MM.1S (cell line): ENCODE data around the gene GATAD2B.

Source experiments
- DNase-seq: peaks from one replicate; pipeline ENCODE4 v3.0.0-alpha.2; 2015
- H2AFZ ChIP-seq: fragments of 300-600 bp; sonication (generic); 2 replicates; pipeline ENCODE4 v1.6.0; 2016; ENCODE audit warnings: antibody characterized with exemption, low read length
- H3F3A ChIP-seq: fragments of 300-600 bp; sonication (generic); 2 replicates; pipeline ENCODE4 v1.6.1; 2016; ENCODE audit warnings: mild to moderate bottlenecking, antibody characterized with exemption, low read length, moderate library complexity, mixed read lengths; ENCODE audit not compliant: insufficient read depth
- H3K27ac ChIP-seq: fragments of 300-600 bp; sonication (generic); 2 replicates; pipeline ENCODE4 v1.5.1; 2016; ENCODE audit warnings: mild to moderate bottlenecking, low read length
- H3K27me3 ChIP-seq: fragments of 300-600 bp; sonication (generic); replicated peaks from 2 replicates; pipeline ENCODE4 v1.6.0; 2016; ENCODE audit warnings: low read length; ENCODE audit not compliant: insufficient read depth
- H3K36me3 ChIP-seq: fragments of 300-600 bp; sonication (generic); replicated peaks from 2 replicates; pipeline ENCODE4 v1.6.1; 2016; ENCODE audit warnings: mild to moderate bottlenecking, low read length, mixed read lengths; ENCODE audit not compliant: insufficient read depth
- H3K4me1 ChIP-seq: fragments of 300-600 bp; sonication (generic); 2 replicates; pipeline ENCODE4 v1.6.1; 2016; ENCODE audit warnings: low read length, mixed read lengths
- H3K4me2 ChIP-seq: fragments of 300-600 bp; sonication (generic); 2 replicates; pipeline ENCODE4 v1.6.0; 2016; ENCODE audit warnings: low read depth, low read length
- H3K4me3 ChIP-seq: fragments of 300-600 bp; sonication (generic); 2 replicates; pipeline ENCODE4 v1.5.1; 2016; ENCODE audit warnings: low read length, mixed read lengths
- H3K79me2 ChIP-seq: fragments of 300-600 bp; sonication (generic); 2 replicates; pipeline ENCODE4 v1.6.1; 2016; ENCODE audit warnings: mixed run types, low read length, mixed read lengths
- H3K9ac ChIP-seq: fragments of 300-600 bp; sonication (generic); 2 replicates; pipeline ENCODE4 v1.6.1; 2016; ENCODE audit warnings: low read length, mixed read lengths
- H3K9me2 ChIP-seq: fragments of 300-600 bp; sonication (generic); replicated peaks from 2 replicates; pipeline ENCODE4 v1.6.1; 2016; ENCODE audit warnings: mild to moderate bottlenecking, low read length, mixed read lengths; ENCODE audit not compliant: insufficient read depth
- H3K9me3 ChIP-seq: fragments of 300-600 bp; sonication (generic); replicated peaks from 2 replicates; pipeline ENCODE4 v1.6.1; 2016; ENCODE audit warnings: mild to moderate bottlenecking, low read length, mixed read lengths; ENCODE audit not compliant: insufficient read depth
- H4K20me1 ChIP-seq: fragments of 300-600 bp; sonication (generic); 2 replicates; pipeline ENCODE4 v1.6.1; 2016; ENCODE audit warnings: mild to moderate bottlenecking, low read length, moderate library complexity, mixed read lengths; ENCODE audit not compliant: insufficient read depth
- EZH2 ChIP-seq: fragments of 300-600 bp; sonication (generic); optimal IDR thresholded peaks from 2 replicates; pipeline ENCODE3; 2017; ENCODE audit warnings: low read depth, mild to moderate bottlenecking, antibody characterized with exemption, low read length, mixed read lengths
- EZH2phosphoT487 ChIP-seq: fragments of 300-600 bp; sonication (generic); IDR thresholded peaks from 2 replicates; pipeline ENCODE4 v1.6.1; 2018; ENCODE audit warnings: antibody characterized with exemption, low read length
- TF ChIP-seq, protein P1 (sequence below): fragments of 300-600 bp; sonication (generic); IDR thresholded peaks from 2 replicates; pipeline ENCODE4 v1.5.1; 2016; ENCODE audit warnings: antibody characterized with exemption, low read length, mixed read lengths

Gene GATAD2B

GRCh38 chr1:153774026-153774595, 148.7 kb downstream of the GATAD2B start:
- Histone ChIP-seq H3K27me3 (no peaks in the 10 kb centered on the region), H3K4me3 (no peak overlapping the region), H2AFZ (no peak overlapping the region), H4K20me1 (no peaks in the 10 kb centered on the region), H3K27ac (no peak overlapping the region), H3K4me1 (peaks cover 5% of the 10 kb centered on the region), H3K9me2 (no peaks in the 10 kb centered on the region), H3K9me3 (no peaks in the 10 kb centered on the region), H3K79me2 (no peaks in the 10 kb centered on the region), H3K36me3 (no peaks in the 10 kb centered on the region), H3K9ac (no peak overlapping the region), H3F3A (peaks cover 13% of the 10 kb centered on the region), H3K4me2 (no peak overlapping the region)
- no peak for DNase-seq
- TF ChIP-seq, protein P1, sequence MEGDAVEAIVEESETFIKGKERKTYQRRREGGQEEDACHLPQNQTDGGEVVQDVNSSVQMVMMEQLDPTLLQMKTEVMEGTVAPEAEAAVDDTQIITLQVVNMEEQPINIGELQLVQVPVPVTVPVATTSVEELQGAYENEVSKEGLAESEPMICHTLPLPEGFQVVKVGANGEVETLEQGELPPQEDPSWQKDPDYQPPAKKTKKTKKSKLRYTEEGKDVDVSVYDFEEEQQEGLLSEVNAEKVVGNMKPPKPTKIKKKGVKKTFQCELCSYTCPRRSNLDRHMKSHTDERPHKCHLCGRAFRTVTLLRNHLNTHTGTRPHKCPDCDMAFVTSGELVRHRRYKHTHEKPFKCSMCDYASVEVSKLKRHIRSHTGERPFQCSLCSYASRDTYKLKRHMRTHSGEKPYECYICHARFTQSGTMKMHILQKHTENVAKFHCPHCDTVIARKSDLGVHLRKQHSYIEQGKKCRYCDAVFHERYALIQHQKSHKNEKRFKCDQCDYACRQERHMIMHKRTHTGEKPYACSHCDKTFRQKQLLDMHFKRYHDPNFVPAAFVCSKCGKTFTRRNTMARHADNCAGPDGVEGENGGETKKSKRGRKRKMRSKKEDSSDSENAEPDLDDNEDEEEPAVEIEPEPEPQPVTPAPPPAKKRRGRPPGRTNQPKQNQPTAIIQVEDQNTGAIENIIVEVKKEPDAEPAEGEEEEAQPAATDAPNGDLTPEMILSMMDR, result no peak
- TF ChIP-seq EZH2 (no peak), EZH2phosphoT487 (no peak)

- no peak overlapping the region for H3K27ac ChIP-seq
- no peaks in the 10 kb centered on the region for H3K36me3 ChIP-seq
- no peak overlapping the region for H3K4me2 ChIP-seq
- TF ChIP-seq, protein P1, result no peak
- TF ChIP-seq EZH2phosphoT487, result no peak
- no peak for TF ChIP-seq EZH2
- H3K4me1 ChIP-seq, result peaks cover 5% of the 10 kb centered on the region
- H3K9me2 ChIP-seq, result no peaks in the 10 kb centered on the region
- peaks cover 13% of the 10 kb centered on the region for H3F3A ChIP-seq
- H3K9me3 ChIP-seq, result no peaks in the 10 kb centered on the region
- no peaks in the 10 kb centered on the region for H4K20me1 ChIP-seq
- no peak for DNase-seq
- H2AFZ ChIP-seq, result no peak overlapping the region
- H3K79me2 ChIP-seq, result no peaks in the 10 kb centered on the region
- no peak overlapping the region for H3K4me3 ChIP-seq
- H3K27me3 ChIP-seq, result no peaks in the 10 kb centered on the region
- H3K9ac ChIP-seq, result no peak overlapping the region
These were observed 149.5 kb downstream of the GATAD2B start for GRCh38 chr1:153773096-153773921.

DNA sequence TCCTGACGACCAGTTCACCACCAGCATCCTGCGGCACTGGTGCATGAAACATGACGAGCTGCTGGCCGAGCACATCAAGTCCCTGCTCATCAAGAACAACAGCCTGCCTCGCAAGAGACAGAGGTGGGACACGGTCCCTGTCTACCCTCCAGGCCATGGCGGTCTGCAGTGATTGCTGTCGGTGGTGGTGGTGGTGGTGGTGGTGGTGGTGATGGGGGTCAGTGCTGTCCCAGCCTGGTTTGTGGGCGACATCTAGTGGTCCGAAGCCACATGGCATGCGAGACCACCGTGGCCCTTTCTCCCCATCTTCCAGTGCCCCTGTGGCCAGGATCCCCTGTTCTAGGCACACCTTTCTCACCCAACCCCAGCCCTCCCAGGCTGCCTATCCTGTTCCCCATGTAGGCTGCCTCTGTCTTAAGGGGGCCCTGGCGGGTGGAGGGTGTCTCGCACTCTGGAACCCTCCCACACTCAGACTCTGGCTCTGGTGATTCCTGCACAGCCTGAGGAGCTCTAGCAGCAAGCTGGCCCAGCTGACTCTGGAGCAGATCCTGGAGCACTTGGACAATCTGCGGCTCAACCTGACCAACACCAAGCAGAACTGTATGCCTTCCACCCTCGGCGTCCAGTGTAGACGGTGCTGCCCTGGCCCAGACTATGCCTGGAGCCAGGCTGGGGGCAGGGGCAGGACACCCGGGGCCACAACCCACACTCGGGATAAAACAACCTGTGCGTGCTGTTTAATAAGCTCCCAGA, 150.8 kb downstream of the GATAD2B start:
- Histone ChIP-seq H3K27ac (no peak overlapping the region), H3K36me3 (no peaks in the 10 kb centered on the region), H3F3A (peaks cover 13% of the 10 kb centered on the region)

More for the DNA sequence above, 150.8 kb downstream of the GATAD2B start:
- no peaks in the 10 kb centered on the region for H3K27me3 ChIP-seq
- H3K4me3 ChIP-seq, result no peak overlapping the region
- TF ChIP-seq EZH2phosphoT487 (no peak), EZH2 (no peak)
- TF ChIP-seq, protein P1, result peak; percentile 32
- no peaks in the 10 kb centered on the region for H4K20me1 ChIP-seq
- no peak overlapping the region for H3K9ac ChIP-seq
- DNase-seq, result no peak
- H3K4me1 ChIP-seq, result peaks cover 5% of the 10 kb centered on the region
- no peaks in the 10 kb centered on the region for H3K79me2 ChIP-seq
- no peaks in the 10 kb centered on the region for H3K9me2 ChIP-seq
- H3K9me3 ChIP-seq, result no peaks in the 10 kb centered on the region
- no peak overlapping the region for H3K4me2 ChIP-seq
- H2AFZ ChIP-seq, result no peak overlapping the region
